ENCODE measurements around the gene MIGA2.
"Not testable (repeated sequence)": the region's sequence is repeated elsewhere in the genome, so short reads cannot be mapped to it uniquely, and the experiment has no call there.

MIGA2 gene

DNA sequence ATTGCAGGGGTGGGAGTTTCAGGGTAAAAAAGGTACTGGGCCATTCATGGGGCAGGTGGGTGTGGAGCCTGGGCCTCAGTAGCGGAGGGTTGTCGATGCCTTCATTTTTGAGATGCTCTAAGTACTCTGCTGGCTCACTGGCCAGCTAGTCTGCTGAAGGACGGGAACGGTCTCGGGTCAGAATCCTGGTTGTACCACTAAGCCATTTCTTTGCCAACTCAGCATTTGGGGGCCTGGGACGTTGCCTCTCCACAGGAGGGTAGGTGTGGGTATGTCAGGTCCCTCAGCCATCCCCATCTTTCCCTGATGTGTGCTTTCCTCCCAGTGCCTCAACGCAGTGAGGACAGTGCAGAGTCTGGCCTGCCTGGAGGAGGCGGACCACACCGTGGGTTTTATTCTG lies 33.4 kb upstream of the MIGA2 start:
- POLR2A ChIA-PET = interaction anchor here (0.6 kb wide), 1 partner anchor 38 kb away, joined by 3 read pairs; no protein-coding TSS in a partner anchor
- Histone ChIP-seq H3K36me3 (ENCODE audit: control insufficient read depth in 2 of 2, insufficient read depth in 1 of 2, low read length in 2 of 2) (peaks cover 8 to 86% of the 10 kb centered on the region in 2 experiments; a peak in 2 of 3 replicates), H3K4me1 (ENCODE audit: control insufficient read depth, insufficient read depth, low read length) (no peaks in the 10 kb centered on the region), H3K27ac (ENCODE audit: extremely low read depth, low read depth, low read length) (no peak overlapping the region), H3K4me3 (ENCODE audit: low read depth, low read length) (no peak overlapping the region), H3K9me3 (ENCODE audit: control insufficient read depth, insufficient read depth, low read depth, low read length) (no peaks in the 10 kb centered on the region)
- CTCF ChIA-PET = interaction anchor here (0.6 kb wide), 1 partner anchor 71 kb away, joined by 3 read pairs; no protein-coding TSS in a partner anchor
- no peak for TF ChIP-seq SP7 (tag by site-specific recombination; IDR thresholded peaks at IDR 0.05)
- TF ChIP-seq ZNF600 (tag by site-specific recombination; IDR thresholded peaks at IDR 0.05) = 0 out of 2 replicates have a peak, but pooled peaks have one; percentile 35
- TF ChIP-seq ZNF701 (tag by site-specific recombination; IDR thresholded peaks at IDR 0.05) = no peak

DNA sequence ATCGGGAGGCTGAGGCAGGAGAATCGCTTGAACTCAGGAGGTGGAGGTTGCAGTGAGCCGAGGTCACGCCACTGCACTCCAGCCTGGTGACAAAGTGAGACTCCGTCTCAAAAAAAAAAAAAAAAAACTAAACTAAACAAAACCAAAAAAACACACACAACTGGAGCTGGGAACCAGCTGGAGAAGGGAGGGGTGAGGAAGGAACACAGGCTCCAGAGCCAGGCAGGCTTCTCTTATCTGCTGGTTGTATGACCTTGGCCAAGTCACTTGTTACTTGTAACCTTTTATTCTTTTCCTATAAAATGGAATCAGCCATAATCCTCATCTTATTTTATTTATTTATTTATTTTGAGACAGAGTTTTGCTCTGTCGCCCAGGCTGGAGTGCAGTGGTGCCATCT lies 32.3 kb upstream of the MIGA2 start:
- peak; percentile 39; the same call in 1 of the 2 replicates for TF ChIP-seq ZNF362 (tag by site-specific recombination; IDR thresholded peaks at IDR 0.05)
- TF ChIP-seq ZNF2 (tag by site-specific recombination; IDR thresholded peaks at IDR 0.05) = peak; percentile 14; the same call in 1 of the 2 replicates
- TF ChIP-seq KLF8 (tag by site-specific recombination; IDR thresholded peaks at IDR 0.05) = peak; percentile 5; the same call in 1 of the 2 replicates
- H3K4me1 ChIP-seq (ENCODE audit: control insufficient read depth, insufficient read depth, low read length); H3K4me3 ChIP-seq (ENCODE audit: low read depth, low read length); H3K9me3 ChIP-seq (ENCODE audit: control insufficient read depth, insufficient read depth, low read depth, low read length); H3K27ac ChIP-seq (ENCODE audit: extremely low read depth, low read depth, low read length): not testable (repeated sequence)
- POLR2A ChIA-PET = interaction anchor here (0.6 to 2.5 kb wide), 5 partner anchors 9 to 186 kb away, joined by 3 to 7 read pairs (median 5); partner anchors contain the start of gene ENDOG
- CTCF ChIA-PET = interaction anchor here (1.1 to 1.5 kb wide), 4 partner anchors 13 to 25 kb away, joined by 3 to 5 read pairs (median 4); partner anchors contain the start of gene SH3GLB2
- H3K36me3 ChIP-seq (ENCODE audit: control insufficient read depth in 2 of 2, insufficient read depth in 1 of 2, low read length in 2 of 2) = peaks cover 8 to 86% of the 10 kb centered on the region in 2 experiments; a peak in 2 of 3 replicates

DNA sequence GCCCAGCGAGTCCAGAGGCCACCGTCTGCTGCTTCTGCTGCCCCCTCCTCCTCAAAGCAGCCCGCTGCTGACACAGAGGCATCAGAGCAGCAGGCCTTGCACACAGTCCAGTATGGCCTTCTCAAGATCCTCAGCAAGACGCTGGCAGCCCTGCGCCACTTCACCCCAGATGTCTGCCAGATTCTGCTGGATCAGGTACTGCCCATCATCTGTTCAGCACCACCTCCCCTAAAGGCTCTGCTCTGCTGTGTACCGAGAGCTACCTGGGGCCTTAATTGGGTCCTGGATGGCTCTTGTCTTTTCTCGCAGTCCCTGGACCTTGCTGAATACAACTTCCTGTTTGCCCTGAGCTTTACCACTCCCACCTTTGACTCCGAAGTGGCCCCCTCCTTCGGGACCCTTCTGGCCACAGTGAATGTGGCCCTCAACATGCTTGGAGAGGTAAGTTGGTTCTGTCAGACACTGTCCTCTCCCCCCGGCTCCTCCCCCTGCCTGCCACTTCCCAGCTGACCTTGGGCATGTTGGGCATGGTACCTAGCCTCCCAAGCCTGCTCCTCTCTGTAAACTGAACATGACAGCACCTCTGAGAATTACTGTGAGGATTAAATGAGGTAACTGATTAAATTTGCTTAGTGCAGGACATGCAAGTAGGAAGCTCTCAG lies 31.0 kb upstream of the MIGA2 start:
- Histone ChIP-seq H3K9me3 (ENCODE audit: control insufficient read depth, insufficient read depth, low read depth, low read length) (no peaks in the 10 kb centered on the region), H3K4me1 (ENCODE audit: control insufficient read depth, insufficient read depth, low read length) (no peaks in the 10 kb centered on the region), H3K4me3 (ENCODE audit: low read depth, low read length) (no peak overlapping the region), H3K27ac (ENCODE audit: extremely low read depth, low read depth, low read length) (no peak overlapping the region), H3K36me3 (ENCODE audit: control insufficient read depth in 2 of 2, insufficient read depth in 1 of 2, low read length in 2 of 2) (peaks cover 4 to 83% of the 10 kb centered on the region in 2 experiments; a peak in 2 of 3 replicates)
- POLR2A ChIA-PET = interaction anchor here (0.5 to 2.6 kb wide), 9 partner anchors 8 to 94 kb away, joined by 3 to 10 read pairs (median 3); partner anchors contain the start of genes MIGA2 and SH3GLB2
- TF ChIP-seq ZNF621 (tag by site-specific recombination; IDR thresholded peaks at IDR 0.05) (no peak), ZNF157 (tag by site-specific recombination; IDR thresholded peaks at IDR 0.05) (no peak), WT1 (tag by site-specific recombination; IDR thresholded peaks at IDR 0.05) (no peak), MZF1 (tag by site-specific recombination; IDR thresholded peaks at IDR 0.05; ENCODE audit: borderline replicate concordance) (no peak)
- CTCF ChIA-PET = interaction anchor here (0.7 to 3.3 kb wide), 19 partner anchors 9 to 607 kb away, joined by 3 to 31 read pairs (median 4); partner anchors contain the start of gene SH3GLB2

DNA sequence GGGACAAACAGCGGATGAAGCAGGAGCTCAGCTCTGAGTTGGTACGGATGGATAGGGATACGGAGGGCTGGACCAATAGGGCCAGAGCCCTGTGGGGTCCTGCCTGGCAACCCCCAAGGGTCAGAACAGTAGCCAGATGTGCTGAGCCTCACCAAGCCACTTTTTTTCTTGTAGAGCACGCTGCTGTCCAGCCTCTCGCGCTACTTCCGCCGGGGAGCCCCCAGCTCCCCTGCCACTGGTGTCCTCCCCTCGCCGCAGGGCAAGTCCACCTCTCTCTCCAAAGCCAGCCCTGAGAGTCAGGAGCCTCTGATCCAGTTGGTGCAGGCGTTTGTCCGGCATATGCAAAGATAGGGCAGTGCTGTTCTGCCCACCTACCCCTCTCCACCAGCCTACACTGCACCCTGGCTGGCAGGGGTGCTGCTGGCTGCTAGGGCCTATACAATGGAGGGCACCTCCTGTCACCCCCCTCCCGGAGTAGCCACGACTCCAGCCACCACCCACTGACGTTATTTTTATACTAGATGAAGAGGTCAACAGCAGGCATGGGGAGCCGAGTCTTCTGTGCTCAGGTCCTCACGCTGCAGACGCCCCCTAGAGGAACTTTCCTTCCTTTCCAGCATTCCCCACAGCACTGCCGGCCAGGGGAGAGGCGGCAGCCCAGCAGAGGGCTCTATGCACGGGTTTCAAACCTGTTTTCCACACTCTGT lies 29.9 kb upstream of the MIGA2 start:
- H3K27ac ChIP-seq (ENCODE audit: extremely low read depth, low read depth, low read length) = no peak overlapping the region
- ChIA-PET CTCF (interaction anchor here (0.7 to 3.3 kb wide), 26 partner anchors 8 to 830 kb away, joined by 3 to 31 read pairs (median 4); partner anchors contain the start of genes MIGA2 and SH3GLB2), POLR2A (interaction anchor here (0.6 to 2.6 kb wide), 6 partner anchors 9 to 58 kb away, joined by 3 to 10 read pairs (median 4); partner anchors contain the start of genes MIGA2 and SH3GLB2)
- no peaks in the 10 kb centered on the region for H3K4me1 ChIP-seq (ENCODE audit: control insufficient read depth, insufficient read depth, low read length)
- H3K4me3 ChIP-seq (ENCODE audit: low read depth, low read length) = no peak overlapping the region
- H3K9me3 ChIP-seq (ENCODE audit: control insufficient read depth, insufficient read depth, low read depth, low read length) = no peaks in the 10 kb centered on the region
- peaks cover 3 to 83% of the 10 kb centered on the region in 2 experiments; a peak in 2 of 3 replicates for H3K36me3 ChIP-seq (ENCODE audit: control insufficient read depth in 2 of 2, insufficient read depth in 1 of 2, low read length in 2 of 2)
- TF ChIP-seq ZNF155 (tag by site-specific recombination; IDR thresholded peaks at IDR 0.05) = no peak
- peak; percentile 31; the same call in 1 of the 2 replicates for TF ChIP-seq ZIC2 (tag by site-specific recombination; IDR thresholded peaks at IDR 0.05)
- TF ChIP-seq ZXDB (tag by site-specific recombination; IDR thresholded peaks at IDR 0.05) = no peak
- no peak for TF ChIP-seq ZNF645 (tag by site-specific recombination; IDR thresholded peaks at IDR 0.05)
- TF ChIP-seq MYNN (tag by site-specific recombination; IDR thresholded peaks at IDR 0.05; ENCODE audit: borderline replicate concordance) = no peak
- TF ChIP-seq SETDB1 (IDR thresholded peaks at IDR 0.05; ENCODE audit: insufficient read length, low read length) = no peak
- TF ChIP-seq ZNF311 (tag by site-specific recombination; IDR thresholded peaks at IDR 0.05; ENCODE audit: borderline replicate concordance) = no peak
- no peak for TF ChIP-seq BCL11B (tag by site-specific recombination; IDR thresholded peaks at IDR 0.05; ENCODE audit: low read depth)
- TF ChIP-seq BCL11A (tag by site-specific recombination; IDR thresholded peaks at IDR 0.05; ENCODE audit: low read depth) = no peak
- TF ChIP-seq ZNF654 (tag by site-specific recombination; IDR thresholded peaks at IDR 0.05; ENCODE audit: low read depth) = peak; percentile 38
- no peak for TF ChIP-seq KLF16 (tag by site-specific recombination; IDR thresholded peaks at IDR 0.05)
- peak; percentile 18; the same call in 1 of the 2 replicates for TF ChIP-seq SP7 (tag by site-specific recombination; IDR thresholded peaks at IDR 0.05)
- no peak for TF ChIP-seq KLF9 (tag by site-specific recombination; IDR thresholded peaks at IDR 0.05; ENCODE audit: low read depth)
- peak; percentile 51 for TF ChIP-seq GLIS2 (tag by site-specific recombination; IDR thresholded peaks at IDR 0.05)
- TF ChIP-seq GFI1B (tag by site-specific recombination; IDR thresholded peaks at IDR 0.05) = no peak
- no peak for TF ChIP-seq ZNF138 (tag by site-specific recombination; IDR thresholded peaks at IDR 0.05; ENCODE audit: borderline replicate concordance)
